MM.1S (cell line): ENCODE data around the gene CACNA1G.

Experiments
- DNase-seq: peaks from one replicate; pipeline ENCODE4 v3.0.0-alpha.2; 2015
- H2AFZ ChIP-seq: fragments of 300-600 bp; sonication (generic); 2 replicates; pipeline ENCODE4 v1.6.0; 2016; ENCODE audit warnings: antibody characterized with exemption, low read length
- H3F3A ChIP-seq: fragments of 300-600 bp; sonication (generic); 2 replicates; pipeline ENCODE4 v1.6.1; 2016; ENCODE audit warnings: mild to moderate bottlenecking, antibody characterized with exemption, low read length, moderate library complexity, mixed read lengths; ENCODE audit not compliant: insufficient read depth
- H3K27ac ChIP-seq: fragments of 300-600 bp; sonication (generic); 2 replicates; pipeline ENCODE4 v1.5.1; 2016; ENCODE audit warnings: mild to moderate bottlenecking, low read length
- H3K27me3 ChIP-seq: fragments of 300-600 bp; sonication (generic); replicated peaks from 2 replicates; pipeline ENCODE4 v1.6.0; 2016; ENCODE audit warnings: low read length; ENCODE audit not compliant: insufficient read depth
- H3K36me3 ChIP-seq: fragments of 300-600 bp; sonication (generic); replicated peaks from 2 replicates; pipeline ENCODE4 v1.6.1; 2016; ENCODE audit warnings: mild to moderate bottlenecking, low read length, mixed read lengths; ENCODE audit not compliant: insufficient read depth
- H3K4me1 ChIP-seq: fragments of 300-600 bp; sonication (generic); 2 replicates; pipeline ENCODE4 v1.6.1; 2016; ENCODE audit warnings: low read length, mixed read lengths
- H3K4me2 ChIP-seq: fragments of 300-600 bp; sonication (generic); 2 replicates; pipeline ENCODE4 v1.6.0; 2016; ENCODE audit warnings: low read depth, low read length
- H3K4me3 ChIP-seq: fragments of 300-600 bp; sonication (generic); 2 replicates; pipeline ENCODE4 v1.5.1; 2016; ENCODE audit warnings: low read length, mixed read lengths
- H3K79me2 ChIP-seq: fragments of 300-600 bp; sonication (generic); 2 replicates; pipeline ENCODE4 v1.6.1; 2016; ENCODE audit warnings: mixed run types, low read length, mixed read lengths
- H3K9ac ChIP-seq: fragments of 300-600 bp; sonication (generic); 2 replicates; pipeline ENCODE4 v1.6.1; 2016; ENCODE audit warnings: low read length, mixed read lengths
- H3K9me2 ChIP-seq: fragments of 300-600 bp; sonication (generic); replicated peaks from 2 replicates; pipeline ENCODE4 v1.6.1; 2016; ENCODE audit warnings: mild to moderate bottlenecking, low read length, mixed read lengths; ENCODE audit not compliant: insufficient read depth
- H3K9me3 ChIP-seq: fragments of 300-600 bp; sonication (generic); replicated peaks from 2 replicates; pipeline ENCODE4 v1.6.1; 2016; ENCODE audit warnings: mild to moderate bottlenecking, low read length, mixed read lengths; ENCODE audit not compliant: insufficient read depth
- H4K20me1 ChIP-seq: fragments of 300-600 bp; sonication (generic); 2 replicates; pipeline ENCODE4 v1.6.1; 2016; ENCODE audit warnings: mild to moderate bottlenecking, low read length, moderate library complexity, mixed read lengths; ENCODE audit not compliant: insufficient read depth
- EZH2 ChIP-seq: fragments of 300-600 bp; sonication (generic); optimal IDR thresholded peaks from 2 replicates; pipeline ENCODE3; 2017; ENCODE audit warnings: low read depth, mild to moderate bottlenecking, antibody characterized with exemption, low read length, mixed read lengths
- EZH2phosphoT487 ChIP-seq: fragments of 300-600 bp; sonication (generic); IDR thresholded peaks from 2 replicates; pipeline ENCODE4 v1.6.1; 2018; ENCODE audit warnings: antibody characterized with exemption, low read length
- TF ChIP-seq, protein P1 (sequence below): fragments of 300-600 bp; sonication (generic); IDR thresholded peaks from 2 replicates; pipeline ENCODE4 v1.5.1; 2016; ENCODE audit warnings: antibody characterized with exemption, low read length, mixed read lengths

CACNA1G gene

GRCh38 chr17:50587571-50587970 lies 27.1 kb downstream of the CACNA1G start:
- DNase-seq: no peak
- no peaks in the 10 kb centered on the region for H3K4me1 ChIP-seq
- H2AFZ ChIP-seq: no peak overlapping the region
- no peak overlapping the region for H3K4me2 ChIP-seq
- no peaks in the 10 kb centered on the region for H3K9me3 ChIP-seq
- no peaks in the 10 kb centered on the region for H3K9me2 ChIP-seq
- no peaks in the 10 kb centered on the region for H3K79me2 ChIP-seq
- no peaks in the 10 kb centered on the region for H3K36me3 ChIP-seq
- no peak overlapping the region for H3K9ac ChIP-seq
- H3K27me3 ChIP-seq: peaks cover 81% of the 10 kb centered on the region
- TF ChIP-seq, protein P1, sequence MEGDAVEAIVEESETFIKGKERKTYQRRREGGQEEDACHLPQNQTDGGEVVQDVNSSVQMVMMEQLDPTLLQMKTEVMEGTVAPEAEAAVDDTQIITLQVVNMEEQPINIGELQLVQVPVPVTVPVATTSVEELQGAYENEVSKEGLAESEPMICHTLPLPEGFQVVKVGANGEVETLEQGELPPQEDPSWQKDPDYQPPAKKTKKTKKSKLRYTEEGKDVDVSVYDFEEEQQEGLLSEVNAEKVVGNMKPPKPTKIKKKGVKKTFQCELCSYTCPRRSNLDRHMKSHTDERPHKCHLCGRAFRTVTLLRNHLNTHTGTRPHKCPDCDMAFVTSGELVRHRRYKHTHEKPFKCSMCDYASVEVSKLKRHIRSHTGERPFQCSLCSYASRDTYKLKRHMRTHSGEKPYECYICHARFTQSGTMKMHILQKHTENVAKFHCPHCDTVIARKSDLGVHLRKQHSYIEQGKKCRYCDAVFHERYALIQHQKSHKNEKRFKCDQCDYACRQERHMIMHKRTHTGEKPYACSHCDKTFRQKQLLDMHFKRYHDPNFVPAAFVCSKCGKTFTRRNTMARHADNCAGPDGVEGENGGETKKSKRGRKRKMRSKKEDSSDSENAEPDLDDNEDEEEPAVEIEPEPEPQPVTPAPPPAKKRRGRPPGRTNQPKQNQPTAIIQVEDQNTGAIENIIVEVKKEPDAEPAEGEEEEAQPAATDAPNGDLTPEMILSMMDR: no peak
- TF ChIP-seq EZH2phosphoT487 (no peak), EZH2 (no peak)
- H4K20me1 ChIP-seq: no peaks in the 10 kb centered on the region
- H3K27ac ChIP-seq: no peak overlapping the region
- no peaks in the 10 kb centered on the region for H3F3A ChIP-seq
- no peak overlapping the region for H3K4me3 ChIP-seq

- no peaks in the 10 kb centered on the region for H3K9me3 ChIP-seq
- TF ChIP-seq, protein P1: no peak
- TF ChIP-seq EZH2 (no peak), EZH2phosphoT487 (no peak)
- H3K27me3 ChIP-seq: peaks cover 82% of the 10 kb centered on the region
- no peak overlapping the region for H2AFZ ChIP-seq
- H3K9ac ChIP-seq: no peak overlapping the region
- H3K27ac ChIP-seq: no peak overlapping the region
- no peaks in the 10 kb centered on the region for H3K36me3 ChIP-seq
- H3K4me3 ChIP-seq: no peak overlapping the region
- H3F3A ChIP-seq: no peaks in the 10 kb centered on the region
- no peaks in the 10 kb centered on the region for H3K79me2 ChIP-seq
- H3K9me2 ChIP-seq: no peaks in the 10 kb centered on the region
- no peaks in the 10 kb centered on the region for H4K20me1 ChIP-seq
- DNase-seq: no peak
- no peak overlapping the region for H3K4me2 ChIP-seq
- H3K4me1 ChIP-seq: no peaks in the 10 kb centered on the region
Measured at GRCh38 chr17:50588391-50589049, 28.0 kb downstream of the CACNA1G start.

DNA sequence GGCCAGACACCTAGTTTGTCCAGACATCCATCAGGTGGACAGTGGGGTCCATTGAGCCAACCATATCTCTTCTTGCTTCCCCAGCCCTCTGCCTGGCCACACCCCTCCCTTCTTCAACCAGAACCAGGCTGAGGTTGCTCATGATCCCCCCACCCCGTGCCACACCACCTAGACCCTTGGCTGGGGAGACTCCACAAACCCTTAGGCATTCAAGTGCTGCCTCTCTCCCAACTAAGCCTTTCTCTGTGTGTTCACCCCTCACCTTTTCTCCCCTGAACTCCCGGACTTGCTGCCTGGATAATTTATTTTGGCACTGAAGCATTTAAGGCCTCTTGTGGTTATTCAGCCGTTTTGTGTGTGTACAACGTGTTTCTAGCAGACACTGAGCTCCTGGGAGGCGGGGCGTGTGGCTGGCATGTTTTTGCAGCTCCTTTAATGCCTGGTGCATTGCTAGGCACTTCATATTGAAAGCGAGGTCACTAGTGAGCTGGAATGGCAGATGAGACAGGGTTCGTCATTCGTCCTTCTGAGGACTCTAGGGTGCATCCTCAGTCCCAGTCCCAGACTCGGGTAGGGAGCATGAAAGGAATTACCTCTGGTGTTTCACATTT lies 28.7 kb downstream of the CACNA1G start:
- H3K4me2 ChIP-seq: no peak overlapping the region
- no peaks in the 10 kb centered on the region for H3K9me2 ChIP-seq
- no peak for DNase-seq
- H3K27ac ChIP-seq: no peak overlapping the region
- peaks cover 82% of the 10 kb centered on the region for H3K27me3 ChIP-seq
- H3K79me2 ChIP-seq: no peaks in the 10 kb centered on the region
- H3K4me1 ChIP-seq: no peaks in the 10 kb centered on the region
- H3K4me3 ChIP-seq: no peak overlapping the region
- H4K20me1 ChIP-seq: no peaks in the 10 kb centered on the region
- no peaks in the 10 kb centered on the region for H3F3A ChIP-seq
- TF ChIP-seq EZH2phosphoT487: no peak
- TF ChIP-seq, protein P1: no peak
- no peak for TF ChIP-seq EZH2
- H3K9me3 ChIP-seq: no peaks in the 10 kb centered on the region
- H3K9ac ChIP-seq: no peak overlapping the region
- no peaks in the 10 kb centered on the region for H3K36me3 ChIP-seq
- no peak overlapping the region for H2AFZ ChIP-seq
